AG04450 (cell line): ENCODE data around the gene SNRNP35. TPM values are rescaled to one million over a fixed set of nuclear protein-coding genes. Genes with fewer than 3 reads are reported as not detected.
"Not testable (repeated sequence)": the region's sequence is repeated elsewhere in the genome, so short reads cannot be mapped to it uniquely, and the experiment has no call there.

Experiments
- CTCF ChIA-PET: fragments of 300-600, 350-600 bp; formaldehyde crosslinking; extraction: SDS; loops from one replicate; lab custom pipeline; 2022; ENCODE audit warnings: antibody characterized with exemption, inconsistent platforms; lab: Charles Lee
- POLR2A ChIA-PET: fragments of 350-600 bp; formaldehyde crosslinking; extraction: SDS; loops from one replicate; lab custom pipeline; 2021; ENCODE audit warnings: antibody characterized with exemption, inconsistent platforms; lab: Yijun Ruan, JAX
- DNase-seq: peaks from one replicate; pipeline ENCODE4 v3.0.0-alpha.2; 2011; ENCODE audit warnings: low read depth, low spot score
- H3K27ac ChIP-seq: one replicate; pipeline ENCODE4 v1.5.1; 2012; ENCODE audit warnings: low read depth, low read length, control low read depth
- H3K27me3 ChIP-seq: one replicate; pipeline ENCODE4 v1.6.0; 2012; ENCODE audit warnings: low read length; ENCODE audit not compliant: control insufficient read depth, insufficient read depth
- H3K4me3 ChIP-seq: 2 replicates; pipeline ENCODE4 v1.5.1; 2011; ENCODE audit warnings: mild to moderate bottlenecking, low read depth, low read length, control low read depth
- H3K9me3 ChIP-seq: 2 replicates; pipeline ENCODE4 v1.5.1; 2012; ENCODE audit warnings: low read length; ENCODE audit not compliant: control insufficient read depth, insufficient read depth
- polyA plus RNA-seq: library from polyadenylated mRNA; depleted of rRNA; stranded (reverse); fragments of >200 nt; gene quantifications from 2 replicates; pipeline ENCODE4 v1.2.3, GENCODE V29; 2011
- TF ChIP-seq, protein P1 (sequence below): IDR thresholded peaks from 2 replicates; pipeline ENCODE4 v1.5.1; 2011; ENCODE audit warnings: low read depth, low read length, control low read depth, inconsistent platforms

The SNRNP35 gene
- polyA plus RNA-seq, 1 experiment, result 13.0 TPM

- POLR2A ChIA-PET, result interaction anchor here (0.5 kb wide), 1 partner anchor 8 kb away, joined by 4 read pairs; the partner anchor contains the start of gene SNRNP35
Observed at GRCh38 chr12:123449856-123450255, 8.1 kb upstream of the SNRNP35 start.

DNA sequence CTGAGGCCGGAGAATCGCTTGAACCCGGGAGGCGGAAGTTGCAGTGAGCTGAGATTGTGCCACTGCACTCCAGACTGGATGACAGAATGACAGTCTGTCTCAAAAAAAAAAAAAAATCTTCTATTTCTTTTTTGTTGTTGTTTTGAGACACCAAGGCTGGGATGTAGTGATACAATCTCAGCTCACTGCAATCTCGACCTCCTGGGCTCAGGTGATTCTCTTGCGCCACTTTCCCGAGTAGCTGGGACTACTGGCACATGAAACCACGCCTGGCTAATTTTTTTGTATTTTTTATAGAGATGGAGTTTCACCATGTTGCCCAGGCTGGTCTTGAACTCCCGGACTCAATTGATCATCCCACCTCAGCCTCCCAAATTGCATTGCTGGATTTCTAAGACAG lies 7.3 kb upstream of the SNRNP35 start:
- Histone ChIP-seq H3K27me3 (no peaks in the 10 kb centered on the region), H3K4me3 (no peak overlapping the region), H3K9me3 (no peaks in the 10 kb centered on the region), H3K27ac (no peak overlapping the region)
- TF ChIP-seq, protein P1, sequence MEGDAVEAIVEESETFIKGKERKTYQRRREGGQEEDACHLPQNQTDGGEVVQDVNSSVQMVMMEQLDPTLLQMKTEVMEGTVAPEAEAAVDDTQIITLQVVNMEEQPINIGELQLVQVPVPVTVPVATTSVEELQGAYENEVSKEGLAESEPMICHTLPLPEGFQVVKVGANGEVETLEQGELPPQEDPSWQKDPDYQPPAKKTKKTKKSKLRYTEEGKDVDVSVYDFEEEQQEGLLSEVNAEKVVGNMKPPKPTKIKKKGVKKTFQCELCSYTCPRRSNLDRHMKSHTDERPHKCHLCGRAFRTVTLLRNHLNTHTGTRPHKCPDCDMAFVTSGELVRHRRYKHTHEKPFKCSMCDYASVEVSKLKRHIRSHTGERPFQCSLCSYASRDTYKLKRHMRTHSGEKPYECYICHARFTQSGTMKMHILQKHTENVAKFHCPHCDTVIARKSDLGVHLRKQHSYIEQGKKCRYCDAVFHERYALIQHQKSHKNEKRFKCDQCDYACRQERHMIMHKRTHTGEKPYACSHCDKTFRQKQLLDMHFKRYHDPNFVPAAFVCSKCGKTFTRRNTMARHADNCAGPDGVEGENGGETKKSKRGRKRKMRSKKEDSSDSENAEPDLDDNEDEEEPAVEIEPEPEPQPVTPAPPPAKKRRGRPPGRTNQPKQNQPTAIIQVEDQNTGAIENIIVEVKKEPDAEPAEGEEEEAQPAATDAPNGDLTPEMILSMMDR, result no peak
- no peak for DNase-seq
- ChIA-PET CTCF (no interaction called here), POLR2A (no interaction called here)

More at GRCh38 chr12:123449856-123450255, 8.1 kb upstream of the SNRNP35 start:
- Histone ChIP-seq H3K27me3 (no peaks in the 10 kb centered on the region), H3K4me3 (no peak overlapping the region), H3K9me3 (no peaks in the 10 kb centered on the region), H3K27ac (no peak overlapping the region)
- TF ChIP-seq, protein P1, result no peak
- CTCF ChIA-PET, result no interaction called here
- DNase-seq, result no peak

DNA sequence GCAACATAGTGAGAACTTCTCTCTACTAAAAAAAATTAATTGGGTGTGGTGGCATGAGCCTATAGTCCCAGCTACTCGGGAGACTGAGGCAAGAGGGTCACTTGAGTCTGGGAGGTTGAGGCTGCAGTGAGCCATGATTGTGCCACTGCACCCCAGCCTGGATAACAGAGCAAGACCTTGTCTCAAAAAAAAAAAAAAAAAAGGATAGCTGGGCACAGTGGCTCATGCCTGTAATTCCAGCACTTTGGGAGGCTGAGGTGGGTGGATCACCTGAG lies 5.7 kb upstream of the SNRNP35 start:
- H3K27me3 ChIP-seq, POLR2A ChIA-PET, H3K9me3 ChIP-seq, DNase-seq, H3K27ac ChIP-seq, H3K4me3 ChIP-seq: not testable (repeated sequence)
- CTCF ChIA-PET, result interaction anchor here (0.5 kb wide), 1 partner anchor 66 kb away, joined by 4 read pairs; no protein-coding TSS in a partner anchor

- Histone ChIP-seq H3K27me3 (no peaks in the 10 kb centered on the region), H3K27ac (no peak overlapping the region), H3K9me3 (no peaks in the 10 kb centered on the region), H3K4me3 (no peak overlapping the region)
- ChIA-PET POLR2A (no interaction called here), CTCF (no interaction called here)
- no peak for DNase-seq
- TF ChIP-seq, protein P1, result no peak
Observed at GRCh38 chr12:123453165-123453564, 4.8 kb upstream of the SNRNP35 start.

- POLR2A ChIA-PET, result interaction anchor here (0.7 kb wide), 1 partner anchor 26 kb away, joined by 3 read pairs; no protein-coding TSS in a partner anchor
- H3K4me3 ChIP-seq, H3K9me3 ChIP-seq, CTCF ChIA-PET, H3K27ac ChIP-seq, H3K27me3 ChIP-seq, DNase-seq: not testable (repeated sequence)
Observed at GRCh38 chr12:123463174-123463573, 5.2 kb downstream of the SNRNP35 start.

DNA sequence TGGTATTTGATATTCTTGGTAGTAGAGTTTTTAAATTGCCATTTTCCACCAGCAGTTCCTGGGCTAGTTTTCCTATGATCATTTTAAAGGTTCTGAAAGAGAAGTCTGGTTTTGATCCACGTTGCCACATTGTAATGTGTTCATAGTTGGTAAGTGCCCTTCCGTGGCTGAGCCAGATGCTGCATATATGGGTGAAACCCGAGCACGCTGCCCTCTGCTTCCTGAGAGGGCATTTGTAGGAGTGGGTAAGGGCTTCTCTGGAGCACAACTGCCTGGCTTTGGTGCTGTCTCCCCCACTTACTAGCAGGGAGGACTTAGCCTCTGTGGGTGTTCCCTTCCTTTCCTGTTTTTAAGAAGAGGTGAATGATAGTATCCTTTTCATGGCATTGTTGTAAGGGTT lies 7.1 kb downstream of the SNRNP35 start:
- ChIA-PET POLR2A (no interaction called here), CTCF (no interaction called here)
- Histone ChIP-seq H3K9me3 (no peaks in the 10 kb centered on the region), H3K27me3 (no peaks in the 10 kb centered on the region), H3K27ac (no peak overlapping the region), H3K4me3 (no peak overlapping the region)
- DNase-seq, result no peak
- TF ChIP-seq, protein P1, result no peak
